Suprapubic skin (tissue), 4 donors: ENCODE measurements around the gene GSTM4.

Experiments
- CTCF ChIP-seq, 2 donors: fragments of 200-600 bp in 1 of 2; fragments of 450-650 bp in 1 of 2; sonication (generic) in 1 of 2; IDR thresholded peaks; one replicate each; pipeline ENCODE4 v1.5.1; 2016 to 2019; ENCODE audit warnings: antibody characterized with exemption in 2 of 2, mild to moderate bottlenecking in 1 of 2, moderate library complexity in 1 of 2
- EP300 ChIP-seq: sonication (generic); formaldehyde crosslinking; IDR thresholded peaks from one replicate; pipeline ENCODE4 v1.6.1; 2017; ENCODE audit warnings: antibody characterized with exemption
- POLR2A ChIP-seq, 2 donors: fragments of 450-650 bp; IDR thresholded peaks; one replicate each; pipeline ENCODE4 v1.6.1; 2017; ENCODE audit warnings: antibody characterized with exemption in 2 of 2, mild to moderate bottlenecking in 2 of 2, moderate library complexity in 2 of 2
- POLR2AphosphoS5 ChIP-seq, 3 donors: sonication (generic); formaldehyde crosslinking; IDR thresholded peaks; one replicate each; pipeline ENCODE4 v1.6.1; 2017; ENCODE audit warnings: antibody characterized with exemption in 3 of 3

DNA sequence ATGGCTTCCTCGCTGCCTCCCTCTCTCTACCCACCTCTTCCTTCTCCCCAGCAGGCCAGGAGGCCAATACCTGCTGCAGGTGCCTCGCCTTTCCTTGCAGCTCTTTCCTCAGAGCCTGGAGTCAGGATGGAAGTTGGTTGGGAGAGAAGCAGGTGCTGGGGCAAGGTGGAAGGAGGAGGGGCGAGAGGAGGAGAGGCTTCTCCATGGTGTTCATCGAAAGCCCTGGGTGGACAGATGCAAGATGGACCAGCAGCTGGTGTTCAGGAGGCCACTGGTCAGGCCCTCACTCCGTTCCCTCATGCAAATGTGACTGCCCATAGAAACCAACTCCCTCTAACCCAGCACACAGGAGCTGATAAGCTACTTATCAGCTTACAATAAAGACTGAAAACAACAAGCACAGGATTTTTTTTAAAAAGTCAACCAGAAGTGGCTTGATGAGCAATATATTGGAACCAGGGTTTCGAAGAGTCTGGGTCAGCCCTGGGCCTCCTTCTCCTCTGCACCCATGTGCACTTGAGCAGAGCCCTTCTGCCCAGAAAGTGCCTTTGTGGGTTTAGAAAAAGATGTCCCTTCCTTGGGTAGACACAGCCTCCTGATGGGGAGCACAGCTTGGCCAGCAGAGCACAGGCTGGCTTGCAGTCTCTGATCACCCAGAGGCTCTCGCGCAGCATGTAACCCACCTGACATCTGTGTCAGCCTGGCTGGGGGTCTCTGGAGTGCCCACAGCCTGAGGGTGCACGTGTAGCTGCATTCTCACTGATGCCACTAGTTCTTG, 16.6 kb upstream of the GSTM4 start:
- no peak for TF ChIP-seq POLR2A (IDR thresholded peaks at IDR 0.05)
- TF ChIP-seq CTCF (IDR thresholded peaks at IDR 0.05): no peak
- no peak for TF ChIP-seq POLR2AphosphoS5 (IDR thresholded peaks at IDR 0.05)
- no peak for TF ChIP-seq EP300
